Effector memory CD4-positive, alpha-beta T cell (primary cell): Measurements from ENCODE around the gene PDGFRB.

Experiments used
- DNase-seq, 3 donors: peaks; one replicate each; pipeline ENCODE4 v3.0.0-alpha.2; 2020
- H3K27ac ChIP-seq: 2 replicates; pipeline ENCODE4 v1.7.0; 2013; ENCODE audit warnings: mild to moderate bottlenecking, low read length, moderate library complexity; ENCODE audit not compliant: insufficient read depth, poor library complexity, severe bottlenecking
- H3K27me3 ChIP-seq: replicated peaks from 2 replicates; pipeline ENCODE4 v1.7.0; 2013; ENCODE audit warnings: mild to moderate bottlenecking, low read length; ENCODE audit not compliant: insufficient read depth, control insufficient read depth, poor library complexity, severe bottlenecking
- H3K36me3 ChIP-seq: 2 replicates; pipeline ENCODE4 v1.7.0; 2013; ENCODE audit warnings: mild to moderate bottlenecking, low read length, moderate library complexity; ENCODE audit not compliant: control insufficient read depth, insufficient read depth
- H3K4me1 ChIP-seq: 2 replicates; pipeline ENCODE4 v1.7.0; 2013; ENCODE audit warnings: low read length, mild to moderate bottlenecking; ENCODE audit not compliant: control insufficient read depth, insufficient read depth, poor library complexity, severe bottlenecking
- H3K4me3 ChIP-seq: 2 replicates; pipeline ENCODE4 v1.7.0; 2013; ENCODE audit warnings: low read length, low read depth, mild to moderate bottlenecking; ENCODE audit not compliant: insufficient read depth, poor library complexity, severe bottlenecking
- H3K9me3 ChIP-seq: 2 replicates; pipeline ENCODE4 v1.7.0; 2013; ENCODE audit warnings: mild to moderate bottlenecking, low read length, moderate library complexity; ENCODE audit not compliant: control insufficient read depth

Gene PDGFRB

DNA sequence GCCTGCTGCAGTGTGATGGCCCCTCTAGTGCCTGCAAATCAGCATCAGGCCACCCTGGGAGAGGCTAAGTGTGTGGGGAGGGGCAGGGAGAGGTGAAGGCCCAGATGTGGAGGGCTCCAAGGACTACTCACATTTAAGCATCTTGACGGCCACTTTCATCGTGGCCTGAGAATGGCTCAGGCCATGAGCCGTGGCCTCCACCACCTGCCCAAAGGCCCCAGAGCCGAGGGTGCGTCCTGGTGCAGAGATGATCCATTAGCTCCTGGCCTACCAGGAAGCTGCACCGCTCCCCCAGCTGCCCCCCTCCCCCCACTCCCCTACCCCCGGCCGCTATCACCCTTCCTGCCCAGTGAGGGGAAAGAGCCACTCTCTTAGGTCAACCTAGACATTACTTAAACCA lies 31.0 kb downstream of the PDGFRB start:
- no peaks in the 10 kb centered on the region for H3K9me3 ChIP-seq
- H3K36me3 ChIP-seq: no peaks in the 10 kb centered on the region
- H3K4me1 ChIP-seq: no peaks in the 10 kb centered on the region
- DNase-seq: no peak
- no peaks in the 10 kb centered on the region for H3K27me3 ChIP-seq
- no peak overlapping the region for H3K27ac ChIP-seq
- H3K4me3 ChIP-seq: no peak overlapping the region

DNA sequence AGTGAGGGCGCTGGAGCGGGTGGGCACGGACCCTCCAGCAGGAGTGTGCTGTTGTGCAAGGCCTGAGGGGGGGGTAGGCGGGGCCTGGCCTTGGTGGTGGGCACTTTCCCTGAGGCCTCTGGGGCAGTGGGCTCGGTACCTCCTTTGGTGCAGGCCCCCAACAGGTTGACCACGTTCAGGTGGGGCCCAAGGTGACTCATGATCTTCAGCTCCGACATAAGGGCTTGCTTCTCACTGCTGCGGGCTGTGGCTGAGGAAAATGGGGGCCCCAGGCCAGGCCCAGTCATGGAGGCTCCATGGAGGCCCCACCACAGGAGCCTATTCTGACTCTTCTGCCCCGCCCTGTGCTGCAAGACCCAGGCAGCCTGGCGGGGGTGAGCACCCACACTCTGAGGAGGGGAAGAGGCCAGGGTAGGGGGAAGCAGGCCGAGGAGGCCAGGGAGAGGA lies 31.5 kb downstream of the PDGFRB start:
- H3K27me3 ChIP-seq: no peaks in the 10 kb centered on the region
- H3K4me3 ChIP-seq: no peak overlapping the region
- no peak overlapping the region for H3K27ac ChIP-seq
- H3K36me3 ChIP-seq: no peaks in the 10 kb centered on the region
- no peaks in the 10 kb centered on the region for H3K9me3 ChIP-seq
- DNase-seq: no peak
- H3K4me1 ChIP-seq: no peaks in the 10 kb centered on the region

DNA sequence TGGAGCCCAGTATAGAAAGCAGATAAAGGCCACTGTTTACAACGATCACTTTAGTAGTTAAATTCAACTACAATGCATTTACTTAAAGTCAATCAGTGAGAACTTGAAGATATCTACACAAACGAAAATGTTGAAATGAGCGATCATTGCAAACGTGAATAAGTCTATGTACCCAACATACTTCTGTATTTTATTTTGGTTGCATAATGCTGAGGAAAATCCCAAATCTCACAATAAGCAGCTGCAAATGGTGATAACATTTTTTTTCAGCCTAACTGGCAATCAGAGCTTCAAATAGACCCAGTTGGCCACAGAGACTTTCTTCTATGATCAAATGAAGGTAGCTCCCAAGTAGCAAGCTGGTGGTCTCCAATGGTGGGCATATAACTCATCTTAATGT lies 32.1 kb downstream of the PDGFRB start:
- H3K4me3 ChIP-seq: no peak overlapping the region
- no peak overlapping the region for H3K27ac ChIP-seq
- no peaks in the 10 kb centered on the region for H3K9me3 ChIP-seq
- no peaks in the 10 kb centered on the region for H3K36me3 ChIP-seq
- no peak for DNase-seq
- H3K4me1 ChIP-seq: no peaks in the 10 kb centered on the region
- H3K27me3 ChIP-seq: no peaks in the 10 kb centered on the region

DNA sequence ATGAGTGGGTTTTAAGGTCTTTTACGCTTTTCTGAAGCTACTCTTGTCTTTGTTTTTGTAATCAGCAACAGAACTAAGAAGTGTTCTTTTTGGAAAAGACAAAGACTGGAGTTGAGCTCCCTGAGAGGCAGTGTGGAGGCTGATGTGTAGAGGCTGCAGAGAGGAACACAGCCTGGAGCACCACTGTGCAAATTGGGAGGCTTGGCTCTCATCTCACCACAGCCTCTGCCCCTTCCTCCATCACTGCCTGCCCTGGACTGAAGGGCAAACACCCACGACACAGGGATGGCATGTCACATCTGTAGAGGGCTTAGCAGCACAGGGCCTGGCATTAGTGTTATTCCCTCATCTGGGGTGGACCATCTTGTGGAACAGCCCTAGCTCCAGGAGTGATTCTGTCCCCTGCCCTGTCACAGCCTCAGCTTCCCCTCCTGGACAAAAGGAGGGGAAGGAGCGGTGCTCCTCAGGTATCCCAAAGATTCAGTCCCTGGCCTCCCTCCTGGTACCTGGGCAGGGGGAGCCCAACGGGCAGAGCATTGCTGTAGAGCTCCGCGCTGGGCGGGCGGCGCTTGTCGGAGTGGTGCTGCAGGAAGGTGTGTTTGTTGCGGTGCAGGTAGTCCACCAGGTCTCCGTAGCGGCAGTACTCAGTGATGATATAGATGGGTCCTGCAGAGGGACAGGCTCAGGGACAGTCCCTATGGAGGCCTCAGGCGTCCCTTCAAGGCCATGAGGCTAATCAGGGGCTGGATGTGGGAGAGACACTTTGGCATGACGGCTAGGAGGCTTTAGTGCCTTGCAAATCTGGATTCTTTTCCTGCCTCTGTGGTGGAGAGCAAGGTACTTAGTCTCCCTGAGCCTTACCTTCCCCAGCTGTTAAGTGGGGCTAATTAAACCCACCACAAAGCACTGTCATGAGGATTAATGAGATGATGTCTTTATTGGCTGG lies 32.8 kb downstream of the PDGFRB start:
- no peak overlapping the region for H3K4me3 ChIP-seq
- no peak overlapping the region for H3K27ac ChIP-seq
- no peaks in the 10 kb centered on the region for H3K9me3 ChIP-seq
- H3K27me3 ChIP-seq: no peaks in the 10 kb centered on the region
- DNase-seq: no peak
- H3K36me3 ChIP-seq: no peaks in the 10 kb centered on the region
- H3K4me1 ChIP-seq: no peaks in the 10 kb centered on the region

DNA sequence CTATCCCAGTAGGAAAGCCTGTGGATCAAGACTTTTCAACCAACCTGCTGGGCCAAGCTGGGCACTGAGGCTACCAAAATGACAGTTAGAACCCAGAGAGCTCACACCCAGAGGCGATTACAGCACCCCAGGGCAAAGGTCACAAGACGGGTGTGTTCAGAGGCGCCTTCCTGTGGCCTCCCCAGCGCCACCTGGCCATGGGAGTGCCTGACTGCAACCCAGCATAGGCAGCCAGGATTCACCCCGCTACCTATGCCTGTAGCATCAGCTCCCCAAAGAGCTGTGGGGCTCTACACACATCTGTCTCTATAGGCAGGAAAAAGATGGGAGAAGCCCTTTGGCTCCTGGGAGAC lies 33.5 kb downstream of the PDGFRB start:
- Histone ChIP-seq H3K27me3 (no peaks in the 10 kb centered on the region), H3K9me3 (no peaks in the 10 kb centered on the region), H3K4me3 (no peak overlapping the region), H3K27ac (no peak overlapping the region), H3K36me3 (no peaks in the 10 kb centered on the region), H3K4me1 (no peaks in the 10 kb centered on the region)
- DNase-seq: no peak

DNA sequence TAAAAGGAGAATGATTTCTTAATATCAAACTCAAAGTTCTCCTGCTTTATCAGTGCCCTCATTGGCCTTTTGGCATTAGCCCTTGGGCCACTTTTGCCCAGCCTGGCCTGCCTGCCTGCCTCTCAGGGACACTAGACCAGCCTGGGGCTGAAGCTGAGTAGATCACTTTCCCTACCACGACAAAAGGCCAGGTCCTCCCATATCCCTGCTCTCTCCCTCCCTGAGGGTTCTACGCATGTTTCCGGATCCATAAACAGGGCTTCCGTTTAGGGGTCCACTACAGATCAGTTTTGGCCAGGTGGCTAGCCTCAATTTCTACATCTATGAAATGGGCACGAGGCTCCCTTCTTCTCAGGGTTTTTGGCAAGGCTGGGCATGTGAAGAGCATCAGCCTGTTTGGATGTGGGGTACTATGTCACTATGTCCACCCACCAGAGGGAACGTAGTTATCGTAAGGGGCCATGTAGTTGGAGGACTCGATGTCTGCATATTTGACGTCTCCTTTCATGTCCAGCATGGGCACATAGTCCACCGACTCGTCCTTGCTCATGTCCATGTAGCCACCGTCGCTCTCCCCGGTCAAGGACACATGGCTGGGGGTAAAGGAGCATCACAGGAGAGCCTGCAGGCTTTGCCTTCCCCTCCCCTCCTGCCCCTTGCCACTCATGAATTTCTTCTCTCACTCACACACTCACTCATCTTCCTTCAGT lies 34.0 kb downstream of the PDGFRB start:
- Histone ChIP-seq H3K27ac (no peak overlapping the region), H3K4me1 (no peaks in the 10 kb centered on the region)
- no peak for DNase-seq

DNA sequence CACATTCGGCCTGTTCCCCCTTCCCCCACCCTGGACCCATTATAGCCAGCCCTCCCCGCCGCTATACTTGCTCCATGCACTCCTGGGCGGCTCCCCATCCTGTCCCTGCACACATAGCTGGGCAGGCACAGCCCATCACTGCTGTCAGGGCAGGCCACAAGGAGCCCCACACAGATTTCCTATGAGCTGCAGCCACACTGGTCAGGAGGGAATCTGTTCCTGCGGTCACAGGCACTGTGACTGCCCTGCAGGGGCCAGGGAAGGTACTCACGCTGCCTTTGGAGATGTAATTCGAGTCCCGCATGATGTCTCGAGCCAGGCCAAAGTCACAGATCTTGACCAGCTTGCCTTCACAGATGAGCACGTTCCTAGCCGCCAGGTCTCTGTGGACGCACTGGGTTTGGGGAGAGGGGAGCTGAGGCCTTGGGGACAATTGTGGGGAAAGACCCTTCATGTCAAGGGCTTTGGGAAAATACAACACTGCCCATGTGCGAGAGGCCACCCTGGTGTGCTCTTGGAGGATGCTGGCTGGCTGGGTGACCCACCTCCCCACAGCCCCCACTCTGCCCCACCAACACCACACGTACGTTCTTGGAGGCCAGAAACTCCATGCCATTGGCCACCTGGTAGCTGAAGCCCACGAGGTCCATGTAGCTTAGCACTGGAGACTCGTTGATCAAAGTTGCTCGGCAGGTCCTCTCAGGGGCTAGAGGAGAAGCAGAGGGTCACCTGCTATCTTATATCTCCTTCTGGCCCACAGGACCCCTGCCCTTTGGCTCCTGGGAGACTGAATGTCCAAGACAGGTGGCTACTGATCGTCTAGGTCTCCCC lies 34.8 kb downstream of the PDGFRB start:
- Histone ChIP-seq H3K4me3 (no peak overlapping the region), H3K4me1 (no peaks in the 10 kb centered on the region)

More for the DNA sequence above, 34.0 kb downstream of the PDGFRB start:
- Histone ChIP-seq H3K27me3 (no peaks in the 10 kb centered on the region), H3K4me3 (no peak overlapping the region), H3K9me3 (no peaks in the 10 kb centered on the region), H3K36me3 (no peaks in the 10 kb centered on the region)

DNA sequence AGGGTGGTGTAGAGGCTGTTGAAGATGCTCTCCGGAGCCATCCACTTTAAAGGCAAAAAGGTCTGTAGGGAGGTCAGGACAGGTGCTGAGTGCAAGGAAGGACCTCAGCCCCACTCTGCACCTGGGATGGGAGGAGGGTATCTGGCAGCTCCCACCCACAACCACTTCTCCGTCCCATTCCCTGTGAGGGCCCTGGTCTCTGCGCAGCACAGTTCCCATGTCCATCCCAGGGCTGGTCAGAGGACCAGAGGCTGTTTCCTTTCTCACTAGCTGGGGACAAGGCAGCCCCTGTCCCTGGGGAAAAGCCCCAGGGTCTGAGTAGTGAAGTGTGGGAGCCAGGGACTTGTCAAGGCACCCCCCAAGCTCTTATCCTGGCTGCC lies 35.6 kb downstream of the PDGFRB start:
- Histone ChIP-seq H3K36me3 (no peaks in the 10 kb centered on the region), H3K4me1 (no peaks in the 10 kb centered on the region), H3K4me3 (no peak overlapping the region), H3K27ac (no peak overlapping the region), H3K9me3 (no peaks in the 10 kb centered on the region), H3K27me3 (no peaks in the 10 kb centered on the region)
- no peak for DNase-seq

More for the DNA sequence above, 34.8 kb downstream of the PDGFRB start:
- no peak overlapping the region for H3K27ac ChIP-seq
- no peaks in the 10 kb centered on the region for H3K36me3 ChIP-seq
- H3K27me3 ChIP-seq: no peaks in the 10 kb centered on the region
- no peak for DNase-seq
- no peaks in the 10 kb centered on the region for H3K9me3 ChIP-seq

DNA sequence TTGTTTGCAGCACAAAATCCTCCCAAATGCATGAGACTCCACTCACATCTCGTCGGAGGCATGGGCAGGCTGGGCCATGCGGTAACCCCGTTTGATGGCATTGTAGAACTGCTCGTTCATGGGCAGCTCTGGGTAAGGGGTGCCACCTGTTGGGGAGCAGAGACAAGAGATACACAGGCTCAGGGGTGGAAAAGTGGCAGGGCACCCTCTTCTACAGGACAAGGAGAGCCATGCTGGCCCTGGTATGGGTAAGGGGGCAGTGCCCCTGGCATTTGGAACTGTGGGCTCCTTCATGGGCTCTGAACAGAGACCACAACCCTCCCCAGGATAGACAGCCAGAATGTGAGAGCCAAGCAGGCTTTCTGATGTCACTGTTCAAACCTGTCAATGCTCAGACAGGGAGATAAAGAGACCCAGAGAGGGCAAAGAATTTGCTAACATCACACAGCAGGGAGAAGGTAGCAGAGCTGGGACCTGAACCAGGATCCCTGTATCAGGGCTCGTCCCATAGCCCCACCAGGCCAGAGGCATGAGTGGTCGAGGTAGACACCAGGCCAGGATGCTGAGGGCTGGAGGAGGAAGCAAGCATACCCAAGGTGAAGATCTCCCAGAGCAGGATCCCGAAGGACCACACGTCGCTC lies 36.1 kb downstream of the PDGFRB start:
- Histone ChIP-seq H3K4me3 (no peak overlapping the region), H3K27ac (no peak overlapping the region), H3K9me3 (no peaks in the 10 kb centered on the region), H3K4me1 (no peaks in the 10 kb centered on the region), H3K36me3 (no peaks in the 10 kb centered on the region), H3K27me3 (no peaks in the 10 kb centered on the region)
- no peak for DNase-seq
